Measurements from ENCODE around the gene LDLRAD3.

Gene LDLRAD3

GRCh38 chr11:36079878-36080675, 136.2 kb downstream of the LDLRAD3 start:
- TF ChIP-seq CTCF (IDR thresholded peaks at IDR 0.05; ENCODE audit: insufficient read depth, low read depth, low read length, missing control alignments): no peak
- DNase-seq (ENCODE audit: low read depth): no peak
- H3K4me3 ChIP-seq (ENCODE audit: low read length): no peak overlapping the region

- H3K4me3 ChIP-seq (ENCODE audit: low read length): no peak overlapping the region
- no peak for DNase-seq (ENCODE audit: low read depth)
- TF ChIP-seq CTCF (IDR thresholded peaks at IDR 0.05; ENCODE audit: insufficient read depth, low read depth, low read length, missing control alignments): no peak
Measured at GRCh38 chr11:36081274-36081945, 137.5 kb downstream of the LDLRAD3 start.

GRCh38 chr11:36086366-36086765, 142.5 kb downstream of the LDLRAD3 start:
- no peak overlapping the region for H3K4me3 ChIP-seq (ENCODE audit: low read length)
- TF ChIP-seq CTCF (IDR thresholded peaks at IDR 0.05; ENCODE audit: insufficient read depth, low read depth, low read length, missing control alignments): no peak
- DNase-seq (ENCODE audit: low read depth): no peak

GRCh38 chr11:36088266-36088972, 144.6 kb downstream of the LDLRAD3 start:
- no peak overlapping the region for H3K4me3 ChIP-seq (ENCODE audit: low read length)
- no peak for TF ChIP-seq CTCF (IDR thresholded peaks at IDR 0.05; ENCODE audit: insufficient read depth, low read depth, low read length, missing control alignments)
- no peak for DNase-seq (ENCODE audit: low read depth)

GRCh38 chr11:36089920-36090319, 146.1 kb downstream of the LDLRAD3 start:
- DNase-seq (ENCODE audit: low read depth): no peak
- H3K4me3 ChIP-seq (ENCODE audit: low read length): no peak overlapping the region
- TF ChIP-seq CTCF (IDR thresholded peaks at IDR 0.05; ENCODE audit: insufficient read depth, low read depth, low read length, missing control alignments): no peak

GRCh38 chr11:36090356-36091109, 146.7 kb downstream of the LDLRAD3 start:
- no peak overlapping the region for H3K4me3 ChIP-seq (ENCODE audit: low read length)
- DNase-seq (ENCODE audit: low read depth): no peak
- TF ChIP-seq CTCF (IDR thresholded peaks at IDR 0.05; ENCODE audit: insufficient read depth, low read depth, low read length, missing control alignments): no peak
